K562 (cell line): Measurements from ENCODE around the gene CLNK. TPM values are rescaled to one million over a fixed set of nuclear protein-coding genes. Genes with fewer than 3 reads are reported as not detected.

Experiments
- ATAC-seq: fragments of 200-7000 bp; cut with Tn5 transposase; 3 replicates; pipeline ENCODE4 v1.9.1; 2020; ENCODE audit warnings: moderate library complexity
- BruUV-seq: library from RNA; stranded (reverse); fragments of 400-500 nt; replicated peaks from 2 replicates; lab custom pipeline; 2021; lab: Mats Ljungman, UMichigan
- CTCF ChIA-PET: fragments of 300-600 bp; formaldehyde crosslinking; extraction: SDS; loops from one replicate; lab custom pipeline; 2021; ENCODE audit warnings: low intra/inter-chr PET ratio; lab: Yijun Ruan, JAX
- POLR2A ChIA-PET: fragments of 300-600, 350-650 bp; sonication (Branson Sonifier 250); formaldehyde crosslinking; extraction: SDS; loops from one replicate; lab custom pipeline; 2021; ENCODE audit warnings: antibody characterized with exemption, inconsistent platforms; lab: Yijun Ruan, JAX
- DNase-seq, 4 experiments: peaks; one replicate each; pipeline versions ENCODE4 v3.0.0 to v3.0.0-alpha.2; 2011 to 2018; ENCODE audit warnings: low spot score in 3 of 4, mixed read lengths in 3 of 4; ENCODE audit errors: extremely low read depth in 1 of 4
- FAIRE-seq: peaks from 2 replicates; lab custom pipeline; 2011; peaks lifted over from hg19 to GRCh38; lab: Jason Lieb, UNC
- H2AFZ ChIP-seq: 2 replicates; pipeline ENCODE4 v1.6.0; 2011; ENCODE audit warnings: low read depth, low read length, control low read depth, inconsistent platforms
- H3K27ac ChIP-seq: fragments of 200-600 bp; 3 replicates; pipeline ENCODE4 v1.8.0; 2011; ENCODE audit warnings: low read depth, mild to moderate bottlenecking, control low read depth, inconsistent platforms, low read length, moderate library complexity, mixed read lengths; ENCODE audit errors: extremely low read depth
- H3K27me3 ChIP-seq, 2 experiments: fragments of 300-600 bp in 1 of 2; 2 replicates in 1 of 2; 3 replicates in 1 of 2; pipeline versions ENCODE4 v1.6.0 to v1.8.0; 2011; ENCODE audit warnings: inconsistent platforms in 2 of 2, low read length in 2 of 2, mild to moderate bottlenecking in 1 of 2, mixed read lengths in 1 of 2, moderate library complexity in 1 of 2; ENCODE audit not compliant: control insufficient read depth in 2 of 2, insufficient read depth in 2 of 2
- H3K36me3 ChIP-seq: fragments of 300-600 bp; 3 replicates; pipeline ENCODE4 v1.8.0; 2011; ENCODE audit warnings: mild to moderate bottlenecking, low read length, inconsistent platforms; ENCODE audit not compliant: control insufficient read depth, insufficient read depth
- H3K4me1 ChIP-seq, 2 experiments: fragments of 200-600 bp in 1 of 2; replicated peaks in 1 of 2; 2 replicates in 1 of 2; 3 replicates in 1 of 2; pipeline versions ENCODE4 v1.5.1 to v1.8.0; 2011; ENCODE audit warnings: inconsistent platforms in 2 of 2, low read length in 2 of 2, mild to moderate bottlenecking in 1 of 2, mixed read lengths in 1 of 2, moderate library complexity in 1 of 2; ENCODE audit not compliant: control insufficient read depth in 2 of 2, insufficient read depth in 2 of 2
- H3K4me2 ChIP-seq: 2 replicates; pipeline ENCODE4 v1.6.1; 2011; ENCODE audit warnings: low read length, control low read depth, inconsistent platforms, mixed read lengths; ENCODE audit not compliant: insufficient read depth
- H3K4me3 ChIP-seq: fragments of 200-600 bp; sonication (generic), shearing (Covaris generic); 2 replicates; pipeline ENCODE4 v1.5.1; 2016; ENCODE audit warnings: control low read depth, inconsistent platforms
- H3K79me2 ChIP-seq: fragments of 200-600 bp; 3 replicates; pipeline ENCODE4 v1.8.0; 2011; ENCODE audit warnings: low read length, inconsistent platforms; ENCODE audit not compliant: control insufficient read depth, insufficient read depth
- H3K9ac ChIP-seq, 2 experiments: 2 replicates each; pipeline versions ENCODE4 v1.6.0 to v1.6.1; 2011; ENCODE audit warnings: low read depth in 2 of 2, low read length in 2 of 2, control low read depth in 1 of 2, inconsistent platforms in 1 of 2, mild to moderate bottlenecking in 1 of 2, mixed read lengths in 1 of 2; ENCODE audit not compliant: insufficient read depth in 1 of 2
- H3K9me1 ChIP-seq: one replicate; pipeline ENCODE4 v1.6.0; 2011; ENCODE audit warnings: inconsistent platforms, mild to moderate bottlenecking, low read length, moderate library complexity; ENCODE audit not compliant: control insufficient read depth, insufficient read depth
- H3K9me3 ChIP-seq: replicated peaks from 2 replicates; pipeline ENCODE4 v1.5.1; 2011; ENCODE audit warnings: low read depth, low read length, inconsistent platforms; ENCODE audit not compliant: control insufficient read depth, insufficient read depth
- H4K20me1 ChIP-seq: replicated peaks from 2 replicates; pipeline ENCODE4 v1.6.1; 2011; ENCODE audit warnings: low read length, inconsistent platforms, mixed read lengths; ENCODE audit not compliant: control insufficient read depth, insufficient read depth
- BCOR ChIP-seq: fragments of 450-650 bp; IDR thresholded peaks from 2 replicates; pipeline ENCODE4 v1.6.1; 2016
- EHMT2 ChIP-seq: fragments of 450-650 bp; IDR thresholded peaks from 2 replicates; pipeline ENCODE4 v1.6.1; 2018; ENCODE audit warnings: antibody characterized with exemption
- EWSR1 ChIP-seq: fragments of 450-650 bp; IDR thresholded peaks from 2 replicates; pipeline ENCODE4 v1.6.1; 2018; ENCODE audit warnings: borderline replicate concordance, mild to moderate bottlenecking, low read depth, moderate library complexity; ENCODE audit not compliant: partially characterized antibody
- FOXJ3 ChIP-seq: sonication (generic); formaldehyde crosslinking; IDR thresholded peaks from 2 replicates; pipeline ENCODE4 v1.4.0; 2020; ENCODE audit warnings: mild to moderate bottlenecking, missing genetic modification reagents
- NFRKB ChIP-seq: fragments of 450-650 bp; IDR thresholded peaks from 2 replicates; pipeline ENCODE4 v1.6.1; 2016; ENCODE audit warnings: low read depth
- PHTF2 ChIP-seq: fragments of 250-450 bp; sonication (Bioruptor Pico); IDR thresholded peaks from 2 replicates; pipeline ENCODE4 v1.5.0; 2021; ENCODE audit warnings: mild to moderate bottlenecking
- RBM25 ChIP-seq: fragments of 200-400 bp; formaldehyde crosslinking; IDR thresholded peaks from 2 replicates; pipeline ENCODE4 v1.6.1; 2018; ENCODE audit warnings: low read length, low read depth, moderate library complexity; ENCODE audit not compliant: severe bottlenecking
- SAP30 ChIP-seq: fragments of 200-600 bp; sonication (generic); IDR thresholded peaks from 2 replicates; pipeline ENCODE4 v1.6.1; 2012; ENCODE audit warnings: borderline replicate concordance, low read depth, mild to moderate bottlenecking, moderate library complexity, low read length, control low read depth, inconsistent platforms; ENCODE audit not compliant: insufficient read depth, poor library complexity, severe bottlenecking
- SRF ChIP-seq, 2 experiments: fragments of 250-450, 450-650 bp in 1 of 2; sonication (Bioruptor Pico) in 1 of 2; sonication (generic) in 1 of 2; formaldehyde crosslinking; IDR thresholded peaks; 2 replicates each; pipeline versions ENCODE4 v1.5.0 to v1.5.1; 2020 to 2022; ENCODE audit warnings: mild to moderate bottlenecking in 1 of 2, missing genetic modification reagents in 1 of 2
- WGBS: fragments of 100-300 bp; shearing (Covaris generic); methylation state at CpG from one replicate; pipeline ENCODE4 v1.1.6; 2016; ENCODE audit warnings: low coverage, mixed read lengths; ENCODE audit not compliant: insufficient coverage; ENCODE audit errors: missing lambda C conversion rate; 5-methylcytosine and 5-hydroxymethylcytosine counted together
- in situ Hi-C: fragments of 300-500 bp; cut with MboI; formaldehyde crosslinking; loops from 4 replicates; pipeline ENCODE4 v1.15.0; 2018; ENCODE audit warnings: inconsistent platforms, mixed read lengths
- intact Hi-C: fragments of 100-400 bp; cut with micrococcal nuclease; formaldehyde crosslinking; loops from 2 replicates; pipeline ENCODE4 v1.14.2; 2022
- polyA plus RNA-seq, 8 experiments: library from polyadenylated mRNA; depleted of rRNA in 4 of 8; stranded (reverse) in 5 of 8; unstranded in 3 of 8; fragments of >200 nt; fragmentation: Nextera tagmentation in 2 of 8; fragmentation: Illumina TruSeq in 1 of 8; extraction: Ambion mirVana in 2 of 8; extraction: Trizol in 1 of 8; gene quantifications; 2 replicates each; pipeline versions ENCODE4 v1.2.1 to v1.2.3, GENCODE V29; 2011 to 2014; ENCODE audit warnings: inconsistent platforms in 1 of 8, missing spikeins in 1 of 8
- total RNA-seq, 7 experiments: library from RNA; depleted of rRNA in 6 of 7; stranded (reverse); fragments of >200 nt in 6 of 7; fragmentation: Illumina TruSeq in 2 of 7; extraction: Trizol in 2 of 7; gene quantifications; 2 replicates each; pipeline versions ENCODE4 v1.2.1 to v1.2.3, GENCODE V29; 2011 to 2021; ENCODE audit warnings: low replicate concordance in 1 of 7
- TF ChIP-seq, protein P1 (sequence below): sonication (generic); formaldehyde crosslinking; IDR thresholded peaks from 2 replicates; pipeline ENCODE4 v1.8.0; 2022; ENCODE audit warnings: mild to moderate bottlenecking, missing genetic modification reagents
- TF ChIP-seq, protein P2 (sequence below): fragments of 450-650 bp; IDR thresholded peaks from 2 replicates; pipeline ENCODE4 v1.7.0; 2016; ENCODE audit warnings: borderline replicate concordance
- TF ChIP-seq, protein P3 (sequence below): IDR thresholded peaks from 2 replicates; pipeline ENCODE4 v1.6.1; 2012; ENCODE audit warnings: low read depth, low read length, improper control_type of control experiment, borderline replicate concordance

CLNK gene
- total and polyA plus RNA-seq, 9 of the 15 experiments (the other 6 are each of a cell fraction or from before 2014, with no cell fraction given) = not detected

DNA sequence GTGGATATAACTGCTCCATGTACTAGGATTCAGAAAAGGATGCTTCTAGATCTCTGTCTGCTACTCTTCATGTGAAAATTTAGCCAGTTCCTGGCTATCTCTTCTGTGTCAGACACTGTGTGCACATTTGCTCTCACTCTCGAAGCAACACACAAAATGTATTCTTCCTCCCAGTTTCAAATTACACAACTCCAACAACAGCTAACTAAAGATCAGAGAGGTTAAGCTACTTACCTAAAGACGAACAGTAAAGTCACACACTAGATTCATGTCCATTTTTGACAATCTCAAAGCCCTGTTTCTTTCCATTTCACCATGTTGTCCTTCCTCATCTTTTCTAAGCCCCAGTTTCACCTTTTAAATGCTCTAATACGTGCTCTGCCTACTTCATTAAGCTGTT, 2.2 kb downstream of the CLNK start (continued):
- peak; percentile 19; the same call in 1 of the 2 replicates for TF ChIP-seq BCOR
- TF ChIP-seq EWSR1 = no peak
- no peak for TF ChIP-seq NFRKB

DNA sequence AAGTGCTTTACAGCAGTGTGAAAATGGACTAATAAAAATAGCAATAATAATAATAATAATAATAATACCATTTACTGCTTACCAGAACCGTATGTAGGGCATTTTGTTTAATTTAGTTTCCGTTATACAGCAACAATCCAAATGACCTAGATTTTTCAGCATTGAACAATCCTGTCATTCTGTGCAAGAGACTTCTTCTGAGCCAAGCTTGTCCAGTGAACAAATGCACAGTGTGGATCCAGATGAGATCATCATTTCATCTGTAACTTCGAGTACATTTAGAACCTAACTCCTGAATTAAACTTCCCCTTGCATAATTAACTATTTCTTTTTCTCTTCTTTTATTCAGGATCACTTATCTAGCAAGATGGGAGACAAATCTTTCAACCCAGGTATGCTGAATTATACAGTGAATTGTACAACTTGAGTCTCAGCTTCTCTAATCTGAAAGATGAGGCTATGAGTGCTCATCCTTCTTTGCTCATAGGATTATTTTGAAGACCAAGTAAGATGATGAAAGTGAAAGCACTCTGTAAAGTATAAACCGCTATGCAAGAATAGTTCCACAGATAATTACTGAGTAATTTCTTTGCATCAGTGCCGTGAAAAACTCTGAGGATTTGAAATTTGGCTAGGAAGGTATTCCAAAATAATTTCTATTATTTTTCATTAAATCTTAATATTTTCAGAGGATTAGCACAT, 6.6 kb downstream of the CLNK start:
- no peaks in the 10 kb centered on the region for H3K9me3 ChIP-seq
- no peak overlapping the region for H3K4me3 ChIP-seq
- FAIRE-seq = no peak
- intact Hi-C loops = no loop called here
- under 1% methylated on average over 5 of the region's 5 CpGs for WGBS
- no peaks in the 10 kb centered on the region for H3K27me3 ChIP-seq
- H3K27ac ChIP-seq = no peak overlapping the region
- no peak overlapping the region for H2AFZ ChIP-seq
- ChIA-PET POLR2A (interaction anchor here (0.6 kb wide), 1 partner anchor 791 kb away, joined by 4 read pairs; no protein-coding TSS in a partner anchor), CTCF (no interaction called here)
- no peaks in the 10 kb centered on the region for H3K79me2 ChIP-seq
- H3K4me2 ChIP-seq = no peak overlapping the region
- no peaks in the 10 kb centered on the region for H4K20me1 ChIP-seq
- in situ Hi-C loops = no loop called here
- no peaks in the 10 kb centered on the region for H3K9me1 ChIP-seq
- BruUV-seq = no TSS peak
- no peaks in the 10 kb centered on the region for H3K4me1 ChIP-seq
- DNase-seq = no peak
- no peaks in the 10 kb centered on the region for H3K36me3 ChIP-seq
- no peak for ATAC-seq
- no peak overlapping the region for H3K9ac ChIP-seq
- TF ChIP-seq RBM25 (no peak), EHMT2 (no peak), SRF (CRISPR knock-in tag; IDR thresholded peaks at IDR 0.05) (no peak), SAP30 (no peak), FOXJ3 (CRISPR knock-in tag) (no peak), PHTF2 (CRISPR knock-in tag) (no peak)
- TF ChIP-seq, protein P1, sequence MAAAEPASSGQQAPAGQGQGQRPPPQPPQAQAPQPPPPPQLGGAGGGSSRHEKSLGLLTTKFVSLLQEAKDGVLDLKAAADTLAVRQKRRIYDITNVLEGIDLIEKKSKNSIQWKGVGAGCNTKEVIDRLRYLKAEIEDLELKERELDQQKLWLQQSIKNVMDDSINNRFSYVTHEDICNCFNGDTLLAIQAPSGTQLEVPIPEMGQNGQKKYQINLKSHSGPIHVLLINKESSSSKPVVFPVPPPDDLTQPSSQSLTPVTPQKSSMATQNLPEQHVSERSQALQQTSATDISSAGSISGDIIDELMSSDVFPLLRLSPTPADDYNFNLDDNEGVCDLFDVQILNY = no peak
- TF ChIP-seq, protein P2, sequence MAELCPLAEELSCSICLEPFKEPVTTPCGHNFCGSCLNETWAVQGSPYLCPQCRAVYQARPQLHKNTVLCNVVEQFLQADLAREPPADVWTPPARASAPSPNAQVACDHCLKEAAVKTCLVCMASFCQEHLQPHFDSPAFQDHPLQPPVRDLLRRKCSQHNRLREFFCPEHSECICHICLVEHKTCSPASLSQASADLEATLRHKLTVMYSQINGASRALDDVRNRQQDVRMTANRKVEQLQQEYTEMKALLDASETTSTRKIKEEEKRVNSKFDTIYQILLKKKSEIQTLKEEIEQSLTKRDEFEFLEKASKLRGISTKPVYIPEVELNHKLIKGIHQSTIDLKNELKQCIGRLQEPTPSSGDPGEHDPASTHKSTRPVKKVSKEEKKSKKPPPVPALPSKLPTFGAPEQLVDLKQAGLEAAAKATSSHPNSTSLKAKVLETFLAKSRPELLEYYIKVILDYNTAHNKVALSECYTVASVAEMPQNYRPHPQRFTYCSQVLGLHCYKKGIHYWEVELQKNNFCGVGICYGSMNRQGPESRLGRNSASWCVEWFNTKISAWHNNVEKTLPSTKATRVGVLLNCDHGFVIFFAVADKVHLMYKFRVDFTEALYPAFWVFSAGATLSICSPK = no peak
- TF ChIP-seq, protein P3, sequence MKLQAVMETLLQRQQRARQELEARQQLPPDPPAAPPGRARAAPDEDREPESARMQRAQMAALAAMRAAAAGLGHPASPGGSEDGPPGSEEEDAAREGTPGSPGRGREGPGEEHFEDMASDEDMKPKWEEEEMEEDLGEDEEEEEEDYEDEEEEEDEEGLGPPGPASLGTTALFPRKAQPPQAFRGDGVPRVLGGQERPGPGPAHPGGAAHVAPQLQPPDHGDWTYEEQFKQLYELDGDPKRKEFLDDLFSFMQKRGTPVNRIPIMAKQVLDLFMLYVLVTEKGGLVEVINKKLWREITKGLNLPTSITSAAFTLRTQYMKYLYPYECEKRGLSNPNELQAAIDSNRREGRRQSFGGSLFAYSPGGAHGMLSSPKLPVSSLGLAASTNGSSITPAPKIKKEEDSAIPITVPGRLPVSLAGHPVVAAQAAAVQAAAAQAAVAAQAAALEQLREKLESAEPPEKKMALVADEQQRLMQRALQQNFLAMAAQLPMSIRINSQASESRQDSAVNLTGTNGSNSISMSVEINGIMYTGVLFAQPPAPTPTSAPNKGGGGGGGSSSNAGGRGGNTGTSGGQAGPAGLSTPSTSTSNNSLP = no peak
